ENCODE measurements around the gene PTPRC.

DNA sequence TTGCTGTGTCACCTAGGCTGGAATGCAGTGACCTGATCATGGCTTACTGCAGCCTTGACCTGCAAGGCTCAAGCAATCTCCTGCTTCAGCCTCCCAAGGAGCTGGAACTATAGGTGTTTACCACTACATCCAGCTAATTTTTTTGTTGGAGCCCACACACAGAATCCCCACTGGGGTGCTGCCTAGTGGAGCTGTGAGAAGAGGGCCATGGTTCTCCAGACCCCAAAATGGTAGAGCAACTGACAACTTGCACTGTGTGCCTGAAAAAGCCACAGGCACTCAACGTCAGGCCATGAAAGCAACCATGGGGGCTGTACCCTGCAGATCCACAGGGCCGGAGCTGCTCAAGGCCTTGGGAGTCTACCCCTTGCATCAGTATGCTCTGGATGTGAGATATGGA is 39.1 kb upstream of the PTPRC start:
- TF ChIP-seq, protein P1, sequence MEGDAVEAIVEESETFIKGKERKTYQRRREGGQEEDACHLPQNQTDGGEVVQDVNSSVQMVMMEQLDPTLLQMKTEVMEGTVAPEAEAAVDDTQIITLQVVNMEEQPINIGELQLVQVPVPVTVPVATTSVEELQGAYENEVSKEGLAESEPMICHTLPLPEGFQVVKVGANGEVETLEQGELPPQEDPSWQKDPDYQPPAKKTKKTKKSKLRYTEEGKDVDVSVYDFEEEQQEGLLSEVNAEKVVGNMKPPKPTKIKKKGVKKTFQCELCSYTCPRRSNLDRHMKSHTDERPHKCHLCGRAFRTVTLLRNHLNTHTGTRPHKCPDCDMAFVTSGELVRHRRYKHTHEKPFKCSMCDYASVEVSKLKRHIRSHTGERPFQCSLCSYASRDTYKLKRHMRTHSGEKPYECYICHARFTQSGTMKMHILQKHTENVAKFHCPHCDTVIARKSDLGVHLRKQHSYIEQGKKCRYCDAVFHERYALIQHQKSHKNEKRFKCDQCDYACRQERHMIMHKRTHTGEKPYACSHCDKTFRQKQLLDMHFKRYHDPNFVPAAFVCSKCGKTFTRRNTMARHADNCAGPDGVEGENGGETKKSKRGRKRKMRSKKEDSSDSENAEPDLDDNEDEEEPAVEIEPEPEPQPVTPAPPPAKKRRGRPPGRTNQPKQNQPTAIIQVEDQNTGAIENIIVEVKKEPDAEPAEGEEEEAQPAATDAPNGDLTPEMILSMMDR (optimal IDR thresholded peaks at IDR 0.05 in 1 of 3, IDR thresholded peaks at IDR 0.05 in 1 of 3, conservative IDR thresholded peaks at IDR 0.05 in 1 of 3; ENCODE audit: extremely low read depth in 1 of 3, insufficient read depth in 2 of 3, low read length in 3 of 3), result no peak
- TF ChIP-seq EZH2 (IDR thresholded peaks at IDR 0.05; ENCODE audit: low read length), result no peak

All from keratinocyte (primary cell).